HG03066 (cell line): Measurements from ENCODE around the gene UFSP1.
"Not testable (repeated sequence)": the region's sequence is repeated elsewhere in the genome, so short reads cannot be mapped to it uniquely, and the experiment has no call there.

ENCODE experiments used
- ATAC-seq: cut with Tn5 transposase; IDR thresholded peaks from one replicate; pipeline ENCODE4 v1.9.1; 2021; ENCODE audit warnings: low read depth; ENCODE audit not compliant: unreplicated experiment

Gene UFSP1

GRCh38 chr7:100861616-100861985 lies 27.9 kb downstream of the UFSP1 start:
- no peak for ATAC-seq

GRCh38 chr7:100860702-100861615 lies 28.6 kb downstream of the UFSP1 start:
- no peak for ATAC-seq

- no peak for ATAC-seq
Observed at GRCh38 chr7:100859856-100860255, 29.7 kb downstream of the UFSP1 start.

GRCh38 chr7:100856871-100857282 lies 32.6 kb downstream of the UFSP1 start:
- no peak for ATAC-seq

- ATAC-seq, result no peak
Observed at GRCh38 chr7:100855515-100855914, 34.0 kb downstream of the UFSP1 start.

- not testable (repeated sequence) for ATAC-seq
Observed at GRCh38 chr7:100854899-100855298, 34.6 kb downstream of the UFSP1 start.

GRCh38 chr7:100854146-100854895 lies 35.2 kb downstream of the UFSP1 start:
- no peak for ATAC-seq

- peak; percentile 81 for ATAC-seq
Observed at GRCh38 chr7:100852048-100852872, 37.3 kb downstream of the UFSP1 start, which contains the start of gene SLC12A9. Gene SLC12A9 (plus strand): TSS chr7:100852713. CDS start chr7:100854198, 1,485 bp downstream.

GRCh38 chr7:100847360-100847759 lies 42.2 kb downstream of the UFSP1 start:
- ATAC-seq, result no peak

- no peak for ATAC-seq
Observed at GRCh38 chr7:100840470-100841100, 48.9 kb downstream of the UFSP1 start.

- ATAC-seq, result no peak
Observed at GRCh38 chr7:100839361-100839760, 50.2 kb downstream of the UFSP1 start.
